COLO668 (cell line): ENCODE data around the gene AXL.
"Not testable (repeated sequence)": the region's sequence is repeated elsewhere in the genome, so short reads cannot be mapped to it uniquely, and the experiment has no call there.

Experiments
- DNase-seq: peaks from one replicate; lab custom pipeline; 2025; ENCODE audit not compliant: unreplicated experiment; lab: John Stamatoyannopoulos, UW

Gene AXL

GRCh38 chr19:41218615-41219507 is at the start of gene AXL:
Gene AXL (plus strand): TSS chr19:41219223. CDS start chr19:41219393, 170 bp downstream.
- no peak for DNase-seq

- DNase-seq, result no peak
Measured at GRCh38 chr19:41172297-41173164, 46.5 kb upstream of the AXL start.

- DNase-seq, result no peak
Measured at GRCh38 chr19:41174297-41174928, 44.6 kb upstream of the AXL start.

DNA sequence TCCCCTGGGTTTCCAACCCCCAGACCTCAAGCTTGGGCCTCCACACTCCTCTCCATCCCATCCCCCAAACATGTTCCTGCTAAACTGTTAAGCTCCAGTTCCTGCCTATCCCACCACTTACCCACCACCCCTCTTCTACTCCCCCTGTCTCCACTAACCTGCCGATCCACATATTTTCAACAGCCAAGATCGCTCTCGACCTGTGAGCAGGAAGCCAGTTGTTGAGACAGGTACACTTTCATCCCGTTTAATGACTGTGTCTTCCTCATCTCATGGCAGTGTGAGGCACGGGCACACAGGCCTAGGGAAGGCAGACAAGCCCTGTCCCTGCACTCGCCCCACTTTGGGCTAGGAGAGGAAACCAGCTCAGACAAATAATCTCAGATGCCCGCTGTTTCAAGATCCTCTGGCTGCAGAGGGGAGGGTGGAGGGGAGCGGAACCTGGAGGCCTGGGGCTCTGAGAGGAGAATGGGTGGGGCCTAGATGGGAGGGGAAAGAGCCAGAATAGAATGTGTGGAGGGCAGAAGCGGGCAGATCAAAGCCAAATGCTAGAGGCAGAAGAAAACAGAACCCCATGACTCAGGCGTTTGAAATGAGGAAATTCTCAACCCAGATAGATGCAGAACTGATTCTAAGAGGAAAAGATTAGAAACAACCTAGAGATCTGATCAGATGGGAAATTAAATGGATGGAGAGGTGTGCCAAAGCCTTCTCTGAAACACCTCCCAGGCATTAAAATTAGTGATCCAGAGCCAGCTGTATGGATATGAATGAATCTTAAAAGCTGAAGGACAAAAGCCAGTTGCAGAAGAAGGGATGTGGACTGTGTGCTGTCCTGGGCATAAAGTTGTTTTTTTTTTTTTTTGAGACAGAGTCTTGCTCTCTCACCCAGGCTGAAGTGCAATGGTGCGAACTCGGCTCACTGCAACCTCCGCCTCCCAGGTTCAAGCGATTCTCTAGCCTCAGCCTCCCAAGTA is 42.9 kb upstream of the AXL start:
- no peak for DNase-seq

DNA sequence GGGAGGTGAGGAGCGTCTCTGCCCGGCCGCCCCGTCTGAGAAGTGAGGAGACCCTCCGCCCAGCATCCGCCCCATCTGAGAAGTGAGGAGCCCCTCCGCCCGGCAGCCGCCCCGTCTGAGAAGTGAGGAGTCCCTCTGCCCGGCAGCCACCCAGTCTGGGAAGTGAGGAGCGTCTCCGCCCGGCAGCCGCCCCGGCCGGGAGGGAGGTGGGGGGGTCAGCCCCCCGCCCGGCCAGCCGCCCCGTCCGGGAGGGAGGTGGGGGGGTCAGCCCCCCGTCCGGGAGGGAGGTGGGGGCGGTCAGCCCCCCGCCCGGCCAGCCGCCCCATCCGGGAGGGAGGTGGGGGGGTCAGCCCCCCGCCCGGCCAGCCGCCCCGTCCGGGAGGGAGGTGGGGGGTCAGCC is 38.9 kb upstream of the AXL start:
- DNase-seq, result not testable (repeated sequence)

- DNase-seq, result no peak
Measured at GRCh38 chr19:41186971-41187883, 31.8 kb upstream of the AXL start.

GRCh38 chr19:41187884-41188279 is 31.1 kb upstream of the AXL start:
- DNase-seq, result no peak

GRCh38 chr19:41189425-41190065 is 29.5 kb upstream of the AXL start:
- DNase-seq, result no peak

GRCh38 chr19:41192574-41193429 is 26.2 kb upstream of the AXL start, which contains the start of gene CYP2S1:
Gene CYP2S1 (plus strand): TSS chr19:41193219. CDS start chr19:41193265, 46 bp downstream.
- no peak for DNase-seq

GRCh38 chr19:41193430-41194156 is 25.4 kb upstream of the AXL start:
- no peak for DNase-seq

DNA sequence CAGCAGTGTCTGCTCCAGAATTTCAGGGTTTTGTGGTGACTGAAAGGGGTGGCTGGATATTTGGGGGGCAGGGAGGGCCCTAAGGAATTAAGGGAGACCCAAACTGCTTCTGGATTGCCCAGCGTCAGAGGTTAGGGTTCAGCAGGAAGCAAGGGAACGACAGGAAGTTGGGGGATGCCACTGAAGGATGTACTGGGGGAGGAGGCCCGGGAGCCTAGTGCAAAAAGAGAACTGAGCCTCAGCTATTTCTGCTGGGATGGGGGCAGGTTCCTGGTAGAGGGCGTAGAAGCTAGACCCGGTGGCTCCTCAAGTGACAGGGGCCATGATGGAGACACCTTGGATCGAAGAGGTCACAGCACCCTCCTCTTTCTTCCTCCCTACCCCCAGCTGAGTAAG is 24.9 kb upstream of the AXL start:
- no peak for DNase-seq

GRCh38 chr19:41195675-41196497 is 23.1 kb upstream of the AXL start:
- no peak for DNase-seq

- DNase-seq, result no peak
Measured at GRCh38 chr19:41198559-41198958, 20.5 kb upstream of the AXL start.

- DNase-seq, result no peak
Measured at GRCh38 chr19:41203371-41203770, 15.7 kb upstream of the AXL start.

- DNase-seq, result peak; percentile 58
Measured at GRCh38 chr19:41204338-41204737, 14.7 kb upstream of the AXL start.

GRCh38 chr19:41205995-41206394 is 13.0 kb upstream of the AXL start:
- no peak for DNase-seq
